Upper lobe of right lung (tissue), 1 donor: Measurements from ENCODE around the gene NOP58. TPM values are rescaled to one million over a fixed set of nuclear protein-coding genes. Genes with fewer than 3 reads are reported as not detected.
"Not testable (repeated sequence)": the region's sequence is repeated elsewhere in the genome, so short reads cannot be mapped to it uniquely, and the experiment has no call there.

ENCODE experiments used
- ATAC-seq: fragments of 200-7000 bp; cut with Tn5 transposase; one replicate; pipeline ENCODE4 v1.9.1; 2020; ENCODE audit warnings: mild to moderate bottlenecking, moderate library complexity
- DNase-seq: peaks from one replicate; pipeline ENCODE4 v3.0.0-alpha.2; 2020
- H3K27ac ChIP-seq: fragments of 200-600 bp; one replicate; pipeline ENCODE4 v1.8.0; 2022
- H3K27me3 ChIP-seq: fragments of 200-600 bp; one replicate; pipeline ENCODE4 v1.8.0; 2022; ENCODE audit warnings: mild to moderate bottlenecking
- H3K36me3 ChIP-seq: fragments of 200-600 bp; one replicate; pipeline ENCODE4 v1.8.0; 2022
- H3K4me1 ChIP-seq: fragments of 200-600 bp; one replicate; pipeline ENCODE4 v1.8.0; 2022
- H3K4me3 ChIP-seq: fragments of 200-600 bp; one replicate; pipeline ENCODE4 v1.8.0; 2022; ENCODE audit warnings: mild to moderate bottlenecking
- H3K9me3 ChIP-seq: fragments of 200-600 bp; one replicate; pipeline ENCODE4 v1.8.0; 2022
- CTCF ChIP-seq: fragments of 200-600 bp; IDR thresholded peaks from one replicate; pipeline ENCODE4 v1.8.0; 2022; ENCODE audit warnings: antibody characterized with exemption
- intact Hi-C: fragments of 100-400 bp; cut with DNase I; formaldehyde crosslinking; loops from one replicate; pipeline ENCODE4 v1.11.0; 2022
- total RNA-seq: library from RNA; stranded (reverse); fragmentation: NEBNext Ultra II Directional; extraction: Animal tissue kit (Norgen Biotek cat#: 25700); gene quantifications from one replicate; pipeline ENCODE4 v1.2.1, GENCODE V29; 2021
- donor health status: DM: no; HTN: yes; CAD: no; lungs with severe emphysema.

The NOP58 gene
- total RNA-seq, 1 donor from 2014 or later: 44.4 TPM

- no peak for TF ChIP-seq CTCF
- Histone ChIP-seq H3K27me3 (no peaks in the 10 kb centered on the region), H3K27ac (no peak overlapping the region), H3K4me3 (no peak overlapping the region), H3K36me3 (no peaks in the 10 kb centered on the region), H3K9me3 (no peaks in the 10 kb centered on the region), H3K4me1 (peaks cover 27% of the 10 kb centered on the region)
- no peak for DNase-seq
- no peak for ATAC-seq
- intact Hi-C loops: no loop called here
These were observed 48.6 kb downstream of the NOP58 start for GRCh38 chr2:202314116-202314515.

GRCh38 chr2:202317080-202317857 is 51.7 kb downstream of the NOP58 start:
- Histone ChIP-seq H3K27me3 (no peaks in the 10 kb centered on the region), H3K4me1 (peaks cover 19% of the 10 kb centered on the region), H3K27ac (no peak overlapping the region), H3K4me3 (no peak overlapping the region), H3K9me3 (no peaks in the 10 kb centered on the region), H3K36me3 (no peaks in the 10 kb centered on the region)
- ATAC-seq: peak; percentile 69
- no peak for DNase-seq
- TF ChIP-seq CTCF: no peak
- intact Hi-C loops: no loop called here

DNA sequence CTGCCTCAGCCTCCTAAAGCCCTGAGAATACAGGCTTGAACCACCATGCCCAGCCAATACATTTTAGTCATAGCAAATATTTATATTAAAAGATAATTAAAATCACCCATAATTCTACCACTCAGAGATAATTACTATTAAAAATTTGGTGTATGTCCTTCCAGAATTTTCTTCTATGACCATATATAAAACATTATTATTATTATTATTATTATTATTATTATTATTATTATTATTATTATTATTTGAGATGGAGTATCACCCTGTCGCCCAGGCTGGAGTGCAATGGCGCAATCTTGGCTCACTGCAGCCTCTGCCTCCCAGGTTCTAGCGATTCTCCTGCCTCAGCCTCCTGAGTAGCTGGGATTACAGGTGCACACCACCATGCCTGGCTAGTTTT is 54.8 kb downstream of the NOP58 start:
- H3K27ac ChIP-seq, intact Hi-C loops, H3K4me3 ChIP-seq, H3K27me3 ChIP-seq, DNase-seq, H3K9me3 ChIP-seq, H3K36me3 ChIP-seq, ATAC-seq: not testable (repeated sequence)
- peaks cover 17% of the 10 kb centered on the region for H3K4me1 ChIP-seq

DNA sequence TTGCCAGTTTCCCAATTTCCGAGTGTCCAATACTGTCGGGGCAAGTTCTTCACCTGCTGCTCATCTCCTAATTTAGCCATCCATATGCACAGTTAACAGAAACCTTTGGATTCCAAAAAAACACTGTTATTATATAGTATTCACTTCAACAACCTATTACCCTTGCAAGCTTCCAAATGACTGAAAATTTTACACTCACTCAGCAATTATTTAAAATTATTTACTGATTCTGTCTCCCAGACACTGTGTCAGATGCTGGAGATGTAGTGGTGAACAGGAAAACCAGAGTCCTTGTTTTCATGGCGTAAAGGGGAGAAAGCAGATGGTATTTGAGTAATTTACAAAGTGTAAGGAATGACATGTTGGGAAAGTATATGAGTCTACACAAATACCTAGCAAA is 56.9 kb downstream of the NOP58 start:
- Histone ChIP-seq H3K4me1 (peaks cover 9% of the 10 kb centered on the region), H3K4me3 (no peak overlapping the region), H3K9me3 (no peaks in the 10 kb centered on the region), H3K27ac (no peak overlapping the region), H3K36me3 (no peaks in the 10 kb centered on the region), H3K27me3 (no peaks in the 10 kb centered on the region)
- TF ChIP-seq CTCF: no peak
- DNase-seq (no peak), ATAC-seq (no peak)
- intact Hi-C loops: no loop called here

GRCh38 chr2:202327858-202328257 is 62.3 kb downstream of the NOP58 start:
- Histone ChIP-seq H3K36me3 (no peaks in the 10 kb centered on the region), H3K4me1 (no peaks in the 10 kb centered on the region), H3K9me3 (no peaks in the 10 kb centered on the region), H3K27me3 (no peaks in the 10 kb centered on the region), H3K27ac (no peak overlapping the region), H3K4me3 (no peak overlapping the region)
- ATAC-seq: no peak
- no peak for TF ChIP-seq CTCF
- intact Hi-C loops: no loop called here
- DNase-seq: no peak

DNA sequence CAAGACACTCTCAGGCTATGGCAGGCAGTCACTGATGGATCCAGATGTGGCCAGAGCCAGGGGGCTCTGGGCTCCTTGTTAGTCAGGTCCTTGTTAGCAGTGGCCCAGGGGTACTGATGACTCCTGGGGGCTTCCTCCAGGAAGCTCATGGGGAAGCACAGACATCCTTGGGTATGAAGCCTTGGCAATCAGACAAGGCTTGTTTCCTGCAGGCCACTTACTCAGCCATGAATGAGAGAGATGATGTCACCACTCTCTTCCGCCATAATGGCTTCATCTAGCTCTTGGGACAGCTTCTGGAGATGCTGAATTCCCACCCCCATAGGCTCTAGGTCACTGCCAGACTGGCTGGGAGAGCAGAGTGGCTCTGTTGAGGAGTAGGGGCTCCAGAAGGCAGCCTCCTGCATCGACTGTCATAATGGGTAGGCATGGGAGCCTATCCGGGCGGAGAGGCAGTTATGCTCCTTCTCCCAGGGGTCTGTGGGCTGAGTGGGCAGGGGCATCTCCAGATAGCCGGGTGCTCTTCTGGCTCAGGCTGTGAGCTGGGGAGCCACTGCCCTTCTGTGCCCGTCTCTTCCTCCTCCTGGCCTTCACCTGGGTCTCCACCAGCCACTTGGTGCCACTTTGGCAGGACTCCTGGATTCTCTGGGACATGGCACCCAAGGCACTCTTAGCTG is 70.4 kb downstream of the NOP58 start:
- Histone ChIP-seq H3K9me3 (no peaks in the 10 kb centered on the region), H3K4me3 (no peak overlapping the region), H3K27ac (no peak overlapping the region), H3K36me3 (no peaks in the 10 kb centered on the region), H3K27me3 (no peaks in the 10 kb centered on the region), H3K4me1 (no peaks in the 10 kb centered on the region)
- ATAC-seq: peak; percentile 39
- no peak for TF ChIP-seq CTCF
- intact Hi-C loops: no loop called here
- no peak for DNase-seq
